Kidney (tissue), 14 donors: ENCODE data around the gene TPT1. TPM values are rescaled to one million over a fixed set of nuclear protein-coding genes. Genes with fewer than 3 reads are reported as not detected.
A peak's percentile ranks its signal among the peaks of the same experiment; 100 is the strongest.

Source experiments
- DNase-seq, 5 donors: peaks; one replicate each; pipeline ENCODE4 v3.0.0-alpha.2; 2013 to 2020
- FAIRE-seq: peaks from 2 replicates; lab custom pipeline; 2012; peaks lifted over from hg19 to GRCh38; lab: Jason Lieb, UNC
- H3K27ac ChIP-seq, 2 donors: one replicate each; pipeline ENCODE4 v1.7.0; 2013; ENCODE audit warnings: low read depth in 2 of 2, low read length in 2 of 2, inconsistent platforms in 1 of 2
- H3K27me3 ChIP-seq: one replicate; pipeline ENCODE4 v1.7.1; 2013; ENCODE audit warnings: low read length, inconsistent platforms; ENCODE audit not compliant: control insufficient read depth, insufficient read depth
- H3K36me3 ChIP-seq, 3 donors: one replicate each; pipeline versions ENCODE4 v1.7.0 to v1.7.1; 2013; ENCODE audit warnings: low read length in 3 of 3, control low read depth in 1 of 3, inconsistent platforms in 1 of 3; ENCODE audit not compliant: insufficient read depth in 3 of 3, control insufficient read depth in 2 of 3
- H3K4me1 ChIP-seq, 3 donors: one replicate each; pipeline versions ENCODE4 v1.7.0 to v1.7.1; 2013; ENCODE audit warnings: low read length in 3 of 3, inconsistent platforms in 1 of 3, low read depth in 1 of 3; ENCODE audit not compliant: control insufficient read depth in 2 of 3, insufficient read depth in 2 of 3
- H3K4me3 ChIP-seq, 3 donors: one replicate each; pipeline versions ENCODE4 v1.7.0 to v1.8.1; 2013; ENCODE audit warnings: low read length in 3 of 3, control low read depth in 1 of 3, inconsistent platforms in 1 of 3
- H3K9ac ChIP-seq, 3 donors: one replicate each; pipeline versions ENCODE4 v1.7.0 to v1.7.1; 2013; ENCODE audit warnings: low read length in 3 of 3, control low read depth in 1 of 3, inconsistent platforms in 1 of 3
- H3K9me3 ChIP-seq, 3 donors: one replicate each; pipeline versions ENCODE4 v1.7.0 to v1.7.1; 2013; ENCODE audit warnings: low read length in 3 of 3, control low read depth in 1 of 3, inconsistent platforms in 1 of 3; ENCODE audit not compliant: control insufficient read depth in 2 of 3, insufficient read depth in 1 of 3
- CTCF ChIP-seq: IDR thresholded peaks from 3 replicates; pipeline ENCODE4 v1.5.1; 2012; ENCODE audit warnings: mild to moderate bottlenecking, moderate library complexity, borderline replicate concordance; ENCODE audit not compliant: insufficient read depth; ENCODE audit errors: extremely low read depth
- intact Hi-C: fragments of 100-400 bp; cut with DNase I; formaldehyde crosslinking; loops from one replicate; pipeline ENCODE4 v1.11.1; 2022
- polyA plus RNA-seq: library from polyadenylated mRNA; stranded (reverse); fragments of 350-450 nt; fragmentation: Illumina TruSeq; extraction: RNeasy Lipid Tissue Mini Kit (QIAGEN cat#74804); gene quantifications from one replicate; pipeline ENCODE4 v1.2.3, GENCODE V29; 2014; ENCODE audit warnings: low read depth, low replicate concordance; ENCODE audit not compliant: insufficient read depth
- total RNA-seq: library from RNA; stranded (reverse); fragmentation: NEBNext Ultra II Directional; extraction: Animal tissue kit (Norgen Biotek cat#: 25700); gene quantifications from one replicate; pipeline ENCODE4 v1.2.1, GENCODE V29; 2021
- donor health status: control.
- donor health status: control.
- donor health status: control.
- donor health status: control.
- donor health status: control.
- donor health status: DM: yes; HTN: yes; CAD: no.
- donor health status: Normal renal cell carcinoma (clear cell type).

The TPT1 gene
- total and polyA plus RNA-seq, 2 donors from 2014 or later: 4,291 to 6,901 TPM

GRCh38 chr13:45310341-45311131, 30.4 kb downstream of the TPT1 start:
- H3K4me3 ChIP-seq: peak overlapping the region in 2 of 3 donors; percentile 28 to 55
- no peaks in the 10 kb centered on the region for H3K36me3 ChIP-seq
- H3K4me1 ChIP-seq: peaks cover 0 to 5% (median 4%) of the 10 kb centered on the region in 3 donors
- intact Hi-C loops: no loop called here
- no peaks in the 10 kb centered on the region for H3K27me3 ChIP-seq
- no peaks in the 10 kb centered on the region for H3K9me3 ChIP-seq
- no peak for FAIRE-seq
- H3K27ac ChIP-seq: no peak overlapping the region
- TF ChIP-seq CTCF: no peak
- H3K9ac ChIP-seq: no peak overlapping the region
- no peak for DNase-seq

GRCh38 chr13:45306966-45307365, 34.0 kb downstream of the TPT1 start:
- H3K27ac ChIP-seq: no peak overlapping the region
- H3K27me3 ChIP-seq: no peaks in the 10 kb centered on the region
- peaks cover 0 to 5% (median 0%) of the 10 kb centered on the region in 3 donors for H3K4me1 ChIP-seq
- intact Hi-C loops: loop anchor here (10.0 kb wide), 1 partner anchor 262 kb away; no protein-coding TSS in a partner anchor
- no peak for TF ChIP-seq CTCF
- no peak overlapping the region for H3K4me3 ChIP-seq
- H3K9me3 ChIP-seq: no peaks in the 10 kb centered on the region
- no peaks in the 10 kb centered on the region for H3K36me3 ChIP-seq
- no peak for DNase-seq
- no peak overlapping the region for H3K9ac ChIP-seq
- FAIRE-seq: no peak

GRCh38 chr13:45305079-45305478, 35.9 kb downstream of the TPT1 start:
- DNase-seq (no peak), FAIRE-seq (no peak)
- H3K27me3 ChIP-seq: no peaks in the 10 kb centered on the region
- H3K27ac ChIP-seq: no peak overlapping the region
- no peak overlapping the region for H3K4me3 ChIP-seq
- H3K9ac ChIP-seq: no peak overlapping the region
- no peaks in the 10 kb centered on the region for H3K9me3 ChIP-seq
- TF ChIP-seq CTCF: no peak
- intact Hi-C loops: loop anchor here (10.0 kb wide), 1 partner anchor 260 kb away; no protein-coding TSS in a partner anchor
- no peaks in the 10 kb centered on the region for H3K36me3 ChIP-seq
- H3K4me1 ChIP-seq: no peaks in the 10 kb centered on the region
